ENCODE results near the gene SELENOV.

The SELENOV gene

GRCh38 chr19:39498798-39499642 is 15.9 kb upstream of the SELENOV start, which contains the start of gene DLL3:
TSS of gene DLL3 (plus strand) at chr19:39498947. CDS start at chr19:39498975, 28 bp downstream.
- no peaks in the 10 kb centered on the region for H3K36me3 ChIP-seq (ENCODE audit: insufficient read depth, low read length)
- no peak within 1 kb of the TSS for H3K9ac ChIP-seq (ENCODE audit: low read depth, low read length)
- H3K4me1 ChIP-seq (ENCODE audit: insufficient read depth, low read length) = peaks cover 5% of the 10 kb centered on the region
- DNase-seq = peak; percentile 24
- no peaks in the 10 kb centered on the region for H3K79me2 ChIP-seq (ENCODE audit: insufficient read depth, low read length)
- H4K20me1 ChIP-seq (ENCODE audit: insufficient read depth, low read length) = no peaks in the 10 kb centered on the region
- TF ChIP-seq EZH2 (IDR thresholded peaks at IDR 0.05; ENCODE audit: borderline replicate concordance, low read depth, low read length, severe bottlenecking) (no peak), CTCF (IDR thresholded peaks at IDR 0.05; ENCODE audit: borderline replicate concordance, extremely low read depth, low read length, poor library complexity, severe bottlenecking) (no peak)
- peaks cover 20% of the 10 kb centered on the region for H3K27me3 ChIP-seq (ENCODE audit: insufficient read depth, low read length, poor library complexity)
- no peaks in the 10 kb centered on the region for H3K9me3 ChIP-seq (ENCODE audit: insufficient read depth, low read length, severe bottlenecking)
- no peak within 1 kb of the TSS for H2AFZ ChIP-seq (ENCODE audit: low read depth, low read length)
- no peak within 1 kb of the TSS for H3K4me3 ChIP-seq (ENCODE audit: low read depth in 1 of 2, low read length in 2 of 2)
- H3K27ac ChIP-seq (ENCODE audit: low read length) = no peak within 1 kb of the TSS
- H3K4me2 ChIP-seq (ENCODE audit: insufficient read depth, low read length) = 0 out of 2 replicates have a peak within 1 kb of the TSS, but pooled peaks have one; percentile 6
- no peak for ATAC-seq (ENCODE audit: insufficient read depth, low read depth)

DNA sequence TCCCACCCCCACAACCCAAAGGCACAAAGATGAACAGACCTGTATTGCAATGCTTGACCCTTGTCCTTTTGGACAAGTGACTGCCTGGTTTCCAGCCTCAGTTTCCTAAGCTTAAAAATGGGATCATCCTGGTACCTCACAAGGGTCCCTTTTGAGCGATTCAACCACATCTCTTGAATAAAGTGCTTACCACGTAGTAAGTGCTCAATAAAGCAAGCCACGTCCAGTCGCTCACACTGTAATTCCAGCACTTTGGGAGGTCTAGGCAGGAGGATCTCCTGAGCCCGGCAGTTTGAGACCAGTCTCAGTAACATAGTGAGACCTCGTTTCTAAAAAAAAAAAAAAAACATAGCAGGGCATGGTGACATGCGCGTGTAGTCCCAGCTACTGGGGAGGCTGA is 15.0 kb upstream of the SELENOV start:
- H3K9me3 ChIP-seq (ENCODE audit: insufficient read depth, low read length, severe bottlenecking) = no peaks in the 10 kb centered on the region
- DNase-seq (no peak), ATAC-seq (ENCODE audit: insufficient read depth, low read depth) (no peak)
- H3K4me3 ChIP-seq (ENCODE audit: low read depth in 1 of 2, low read length in 2 of 2) = no peak overlapping the region
- no peak overlapping the region for H3K4me2 ChIP-seq (ENCODE audit: insufficient read depth, low read length)
- no peaks in the 10 kb centered on the region for H3K36me3 ChIP-seq (ENCODE audit: insufficient read depth, low read length)
- TF ChIP-seq CTCF (IDR thresholded peaks at IDR 0.05; ENCODE audit: borderline replicate concordance, extremely low read depth, low read length, poor library complexity, severe bottlenecking) (no peak), EZH2 (IDR thresholded peaks at IDR 0.05; ENCODE audit: borderline replicate concordance, low read depth, low read length, severe bottlenecking) (no peak)
- no peak overlapping the region for H3K27ac ChIP-seq (ENCODE audit: low read length)
- H3K9ac ChIP-seq (ENCODE audit: low read depth, low read length) = no peak overlapping the region
- no peaks in the 10 kb centered on the region for H4K20me1 ChIP-seq (ENCODE audit: insufficient read depth, low read length)
- H3K79me2 ChIP-seq (ENCODE audit: insufficient read depth, low read length) = no peaks in the 10 kb centered on the region
- peaks cover 20% of the 10 kb centered on the region for H3K27me3 ChIP-seq (ENCODE audit: insufficient read depth, low read length, poor library complexity)
- H2AFZ ChIP-seq (ENCODE audit: low read depth, low read length) = no peak overlapping the region
- peaks cover 5% of the 10 kb centered on the region for H3K4me1 ChIP-seq (ENCODE audit: insufficient read depth, low read length)

GRCh38 chr19:39500543-39500942 is 14.4 kb upstream of the SELENOV start:
- Histone ChIP-seq H4K20me1 (ENCODE audit: insufficient read depth, low read length) (no peaks in the 10 kb centered on the region), H3K4me2 (ENCODE audit: insufficient read depth, low read length) (no peak overlapping the region)
- TF ChIP-seq CTCF (IDR thresholded peaks at IDR 0.05; ENCODE audit: borderline replicate concordance, extremely low read depth, low read length, poor library complexity, severe bottlenecking) (no peak), EZH2 (IDR thresholded peaks at IDR 0.05; ENCODE audit: borderline replicate concordance, low read depth, low read length, severe bottlenecking) (no peak)

More at GRCh38 chr19:39500543-39500942, 14.4 kb upstream of the SELENOV start:
- ATAC-seq (ENCODE audit: insufficient read depth, low read depth) (no peak), DNase-seq (no peak)
- Histone ChIP-seq H3K9ac (ENCODE audit: low read depth, low read length) (no peak overlapping the region), H3K36me3 (ENCODE audit: insufficient read depth, low read length) (no peaks in the 10 kb centered on the region), H2AFZ (ENCODE audit: low read depth, low read length) (no peak overlapping the region), H3K4me1 (ENCODE audit: insufficient read depth, low read length) (peaks cover 5% of the 10 kb centered on the region), H3K79me2 (ENCODE audit: insufficient read depth, low read length) (no peaks in the 10 kb centered on the region), H3K27me3 (ENCODE audit: insufficient read depth, low read length, poor library complexity) (peaks cover 20% of the 10 kb centered on the region), H3K4me3 (ENCODE audit: low read depth in 1 of 2, low read length in 2 of 2) (no peak overlapping the region), H3K27ac (ENCODE audit: low read length) (no peak overlapping the region), H3K9me3 (ENCODE audit: insufficient read depth, low read length, severe bottlenecking) (no peaks in the 10 kb centered on the region)
